HG03520 (cell line): ENCODE results near the gene TNS2.

ENCODE experiments used
- ATAC-seq: cut with Tn5 transposase; IDR thresholded peaks from one replicate; pipeline ENCODE4 v1.9.1; 2021; ENCODE audit warnings: mild to moderate bottlenecking, moderate library complexity; ENCODE audit not compliant: unreplicated experiment

The TNS2 gene

DNA sequence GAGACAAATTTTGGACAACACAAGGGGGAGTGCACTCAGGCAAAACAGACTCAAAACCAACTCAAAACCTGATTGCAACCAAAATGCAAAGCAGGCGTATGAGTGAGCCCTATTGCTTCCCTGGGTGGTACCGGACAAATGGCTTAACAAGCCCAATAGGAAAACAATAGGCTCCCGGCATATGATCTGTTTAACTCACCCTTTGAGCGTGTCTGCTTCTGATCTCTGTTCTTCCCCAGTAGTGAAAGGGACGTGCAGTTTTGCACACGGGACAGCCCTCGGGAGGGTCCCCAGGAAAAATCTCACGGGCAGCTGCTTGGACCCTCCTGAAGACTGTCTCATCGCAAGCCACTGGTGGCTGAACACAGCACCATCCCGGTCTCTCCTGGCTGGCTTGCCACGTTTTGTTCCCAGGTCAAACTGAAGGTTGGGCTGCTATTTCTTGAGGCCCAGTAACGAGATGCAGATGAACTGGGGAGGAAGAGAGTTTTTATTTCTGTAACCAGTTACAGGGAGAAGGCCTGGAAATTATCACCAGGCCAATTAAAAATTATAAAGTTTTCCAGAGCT, 63.4 kb downstream of the TNS2 start:
- ATAC-seq: no peak

GRCh38 chr12:53113951-53114350, 64.1 kb downstream of the TNS2 start:
- ATAC-seq: no peak
